ENCODE measurements around the gene SMDT1. TPM values are rescaled to one million over a fixed set of nuclear protein-coding genes. Genes with fewer than 3 reads are reported as not detected.
A peak's percentile ranks its signal among the peaks of the same experiment; 100 is the strongest.

The SMDT1 gene
- total and polyA plus RNA-seq, 2 of the 4 experiments (the other 2 are of a cell fraction) = 2.3 to 15.7 TPM

DNA sequence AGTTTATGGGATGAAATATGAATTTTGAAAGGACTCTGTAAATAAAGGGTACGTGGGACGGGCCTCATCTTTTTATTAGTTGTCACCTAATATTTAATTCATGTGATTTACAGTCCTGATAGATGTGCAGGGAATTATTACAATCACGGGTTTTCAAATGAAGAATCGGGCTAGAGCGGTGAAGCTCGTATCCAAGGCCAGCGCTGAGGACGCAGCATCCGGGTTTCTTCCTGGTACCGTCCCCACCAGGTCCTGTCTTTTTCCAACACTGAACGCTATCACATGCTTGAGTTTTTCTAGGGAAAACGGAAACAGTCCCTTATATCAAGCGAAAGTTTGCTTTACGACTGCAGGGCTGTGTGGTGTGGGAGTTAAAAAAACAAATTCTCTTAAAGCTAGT is 787 bp downstream of the SMDT1 start:
- CTCF ChIA-PET = interaction anchor here (0.5 kb wide), 1 partner anchor 119 kb away, joined by 4 read pairs; no protein-coding TSS in a partner anchor

More for the DNA sequence above, 787 bp downstream of the SMDT1 start:
- Histone ChIP-seq H3K23ac (ENCODE audit: low read depth, low read length) (peak overlapping the region; percentile 71; the same call in 1 of the 2 replicates), H2BK20ac (ENCODE audit: low read depth, low read length) (no peak overlapping the region), H3K4me2 (ENCODE audit: low read depth, low read length) (peak overlapping the region; percentile 86), H4K91ac (ENCODE audit: insufficient read depth, low read depth, low read length) (no peak overlapping the region), H2AK5ac (ENCODE audit: low read depth, low read length) (no peak overlapping the region; the same call in 1 of the 2 replicates), H3K27ac (ENCODE audit: insufficient read depth, low read length) (peak overlapping the region; percentile 35; the same call in 1 of the 2 replicates), H3K36me3 (ENCODE audit: control insufficient read depth, insufficient read depth, low read length) (peaks cover 17% of the 10 kb centered on the region), H4K8ac (ENCODE audit: low read depth in 2 of 2, low read length in 2 of 2) (peak overlapping the region; percentile 75 to 99; a peak in 3 of 4 replicates), H3K9me1 (ENCODE audit: insufficient read depth, low read length) (peaks cover 12% of the 10 kb centered on the region; the same call in 1 of the 2 replicates), H3K9me3 (ENCODE audit: control insufficient read depth, insufficient read depth, low read length) (no peaks in the 10 kb centered on the region), H3K18ac (ENCODE audit: low read depth, low read length) (no peak overlapping the region), H3K14ac (replicated peaks; ENCODE audit: low read depth, low read length) (peak overlapping the region; percentile 39), H3K79me1 (ENCODE audit: low read depth in 1 of 2, low read length in 2 of 2) (peaks cover 19 to 43% of the 10 kb centered on the region in 2 experiments), H3K4me1 (ENCODE audit: control insufficient read depth, insufficient read depth, low read length) (peaks cover 6% of the 10 kb centered on the region), H3K56ac (ENCODE audit: extremely low read depth, insufficient read depth, low read length) (no peak overlapping the region), H4K20me1 (ENCODE audit: insufficient read depth, low read length) (no peaks in the 10 kb centered on the region), H3K9ac (ENCODE audit: low read depth, low read length) (peak overlapping the region; percentile 80), H3K4ac (ENCODE audit: low read depth, low read length) (peak overlapping the region; percentile 61; the same call in 1 of the 2 replicates), H3K4me3 (ENCODE audit: insufficient read depth, low read depth, low read length) (peak overlapping the region; percentile 59), H3K27me3 (ENCODE audit: control insufficient read depth, insufficient read depth, low read length) (no peaks in the 10 kb centered on the region), H2BK5ac (ENCODE audit: low read depth, low read length, poor library complexity, severe bottlenecking) (peak overlapping the region; percentile 10), H2BK120ac (ENCODE audit: low read depth, low read length) (no peak overlapping the region), H2BK15ac (ENCODE audit: low read depth, low read length) (no peak overlapping the region), H4K5ac (ENCODE audit: low read depth, low read length) (peak overlapping the region; percentile 70; the same call in 1 of the 2 replicates), H2AFZ (replicated peaks; ENCODE audit: low read length, poor library complexity) (peak overlapping the region; percentile 98), H2AK9ac (replicated peaks; ENCODE audit: low read depth, low read length, poor library complexity) (no peak overlapping the region)
- dilution Hi-C loops (cut with HindIII; ENCODE audit: low sequenced_read_pairs, unreplicated experiment) = no loop called here
- DNase-seq (peak; percentile 53), ATAC-seq (ENCODE audit: low read depth) (peak; percentile 10; the same call in 1 of the 2 replicates)
- TF ChIP-seq MXI1 (IDR thresholded peaks at IDR 0.05; ENCODE audit: borderline replicate concordance, low read depth, low read length) (peak; percentile 20; the same call in 1 of the 2 replicates), BHLHE40 (IDR thresholded peaks at IDR 0.05; ENCODE audit: low read depth, low read length) (no peak)
- POLR2A ChIA-PET (ENCODE audit: unreplicated experiment) = no interaction called here
- intact Hi-C loops (cut with micrococcal nuclease) = no loop called here
- no TSS peak for BruUV-seq (replicated peaks)
- WGBS, 2 experiments (ENCODE audit: extremely low coverage in 2 of 2, insufficient read length in 1 of 2) = no CpG with 5 or more reads among the region's 14 CpGs
- in situ Hi-C loops (cut with MboI; ENCODE audit: low sequenced_read_pairs) = no loop called here
